SK-N-DZ (cell line): ENCODE results near the gene ATP6V0E1.
"Not testable (repeated sequence)": the region's sequence is repeated elsewhere in the genome, so short reads cannot be mapped to it uniquely, and the experiment has no call there.

ENCODE experiments used
- DNase-seq: peaks from one replicate; pipeline ENCODE4 v3.0.0-alpha.2; 2015; ENCODE audit warnings: low spot score
- small RNA-seq, 2 experiments: library from RNA; depleted of rRNA; stranded (forward); fragments of <200 nt; gene quantifications; one replicate each; pipeline ENCODE3, GENCODE V24; 2014

Gene ATP6V0E1

GRCh38 chr5:173075970-173076369, 92.4 kb downstream of the ATP6V0E1 start:
- no peak for DNase-seq

GRCh38 chr5:173076471-173076870, 92.9 kb downstream of the ATP6V0E1 start:
- not testable (repeated sequence) for DNase-seq

GRCh38 chr5:173078878-173079277, 95.3 kb downstream of the ATP6V0E1 start:
- no peak for DNase-seq

Small RNA genes lying within 50 kb of the gene (small RNA-seq; reads per million reads assigned to genes)
- gene RF00019 (0 reads per million in 2 experiments), gene SNORA74B (19.6 to 21.1 reads per million in 2 experiments)
